Measurements from ENCODE around the gene NAP1L4. TPM values are rescaled to one million over a fixed set of nuclear protein-coding genes. Genes with fewer than 3 reads are reported as not detected.

NAP1L4 gene
- polyA plus RNA-seq, 1 donor from 2014 or later, result 199 TPM

- Histone ChIP-seq H3F3A (ENCODE audit: insufficient read depth, low read length, poor library complexity, severe bottlenecking) (no peaks in the 10 kb centered on the region), H4K20me1 (ENCODE audit: insufficient read depth) (no peaks in the 10 kb centered on the region), H3K4me2 (ENCODE audit: low read length) (no peak overlapping the region), H3K9ac (ENCODE audit: low read length) (no peak overlapping the region), H2AFZ (ENCODE audit: low read depth, low read length) (no peak overlapping the region), H3K27me3 (ENCODE audit: insufficient read depth, low read depth, low read length) (no peaks in the 10 kb centered on the region), H3K79me2 (replicated peaks; ENCODE audit: insufficient read depth, low read length) (no peaks in the 10 kb centered on the region), H3K27ac (ENCODE audit: low read length) (no peak overlapping the region), H3K9me3 (ENCODE audit: low read length) (no peaks in the 10 kb centered on the region), H3K4me3 (ENCODE audit: low read length) (no peak overlapping the region), H3K9me2 (ENCODE audit: insufficient read depth, low read length) (no peaks in the 10 kb centered on the region), H3K36me3 (ENCODE audit: insufficient read depth, low read length) (peaks cover 5% of the 10 kb centered on the region)
- no peak for TF ChIP-seq REST (IDR thresholded peaks at IDR 0.05; ENCODE audit: borderline replicate concordance)
- no peak for TF ChIP-seq CTCF (IDR thresholded peaks at IDR 0.05; ENCODE audit: poor library complexity, severe bottlenecking)
- TF ChIP-seq POLR2AphosphoS5 (IDR thresholded peaks at IDR 0.05), result no peak
- no peak for TF ChIP-seq SMC3 (conservative IDR thresholded peaks at IDR 0.05; ENCODE audit: poor library complexity)
- no peak for TF ChIP-seq MXI1 (conservative IDR thresholded peaks at IDR 0.05; ENCODE audit: poor library complexity, severe bottlenecking)
- no peak for TF ChIP-seq TAF1 (IDR thresholded peaks at IDR 0.05; ENCODE audit: low read depth)
- no peak for TF ChIP-seq RAD21 (conservative IDR thresholded peaks at IDR 0.05)
- no peak for TF ChIP-seq EP300 (conservative IDR thresholded peaks at IDR 0.05; ENCODE audit: poor library complexity, severe bottlenecking)
- no peak for TF ChIP-seq EZH2 (IDR thresholded peaks at IDR 0.05; ENCODE audit: borderline replicate concordance, insufficient read depth, low read length, poor library complexity, severe bottlenecking)
Observed at GRCh38 chr11:2944530-2944929, 47.6 kb downstream of the NAP1L4 start.

GRCh38 chr11:2943711-2944118, 48.4 kb downstream of the NAP1L4 start:
- Histone ChIP-seq H3K79me2 (replicated peaks; ENCODE audit: insufficient read depth, low read length) (no peaks in the 10 kb centered on the region), H3K9ac (ENCODE audit: low read length) (no peak overlapping the region), H3K9me3 (ENCODE audit: low read length) (peaks cover 5% of the 10 kb centered on the region), H3K9me2 (ENCODE audit: insufficient read depth, low read length) (no peaks in the 10 kb centered on the region), H3K4me2 (ENCODE audit: low read length) (no peak overlapping the region), H3F3A (ENCODE audit: insufficient read depth, low read length, poor library complexity, severe bottlenecking) (no peaks in the 10 kb centered on the region), H3K4me3 (ENCODE audit: low read length) (no peak overlapping the region), H3K27me3 (ENCODE audit: insufficient read depth, low read depth, low read length) (no peaks in the 10 kb centered on the region), H4K20me1 (ENCODE audit: insufficient read depth) (no peaks in the 10 kb centered on the region), H3K36me3 (ENCODE audit: insufficient read depth, low read length) (peaks cover 5% of the 10 kb centered on the region), H2AFZ (ENCODE audit: low read depth, low read length) (no peak overlapping the region), H3K27ac (ENCODE audit: low read length) (no peak overlapping the region)
- TF ChIP-seq POLR2AphosphoS5 (IDR thresholded peaks at IDR 0.05), result no peak
- no peak for TF ChIP-seq RAD21 (conservative IDR thresholded peaks at IDR 0.05)
- no peak for TF ChIP-seq EZH2 (IDR thresholded peaks at IDR 0.05; ENCODE audit: borderline replicate concordance, insufficient read depth, low read length, poor library complexity, severe bottlenecking)
- TF ChIP-seq SMC3 (conservative IDR thresholded peaks at IDR 0.05; ENCODE audit: poor library complexity), result no peak
- TF ChIP-seq CTCF (IDR thresholded peaks at IDR 0.05; ENCODE audit: poor library complexity, severe bottlenecking), result no peak
- no peak for TF ChIP-seq MXI1 (conservative IDR thresholded peaks at IDR 0.05; ENCODE audit: poor library complexity, severe bottlenecking)
- TF ChIP-seq TAF1 (IDR thresholded peaks at IDR 0.05; ENCODE audit: low read depth), result no peak
- TF ChIP-seq REST (IDR thresholded peaks at IDR 0.05; ENCODE audit: borderline replicate concordance), result no peak
- TF ChIP-seq EP300 (conservative IDR thresholded peaks at IDR 0.05; ENCODE audit: poor library complexity, severe bottlenecking), result no peak

Measured in neural cell (in vitro differentiated cells).